Mesenchymal stem cell (in vitro differentiated cells and primary cell): ENCODE data around the gene MPRIP.

Experiments
- DNase-seq: peaks from one replicate; pipeline ENCODE4 v3.0.0-alpha.2; 2013
- H2AFZ ChIP-seq: one replicate; pipeline ENCODE4 v1.6.1; 2013; ENCODE audit warnings: low read depth, mild to moderate bottlenecking, control low read depth, inconsistent platforms, low read length, moderate library complexity
- H2AK5ac ChIP-seq: 2 replicates; pipeline ENCODE4 v1.6.1; 2013; ENCODE audit warnings: low read length, moderate library complexity, mild to moderate bottlenecking, inconsistent platforms; ENCODE audit not compliant: severe bottlenecking
- H2BK120ac ChIP-seq: one replicate; pipeline ENCODE4 v1.6.1; 2013; ENCODE audit warnings: low read depth, mild to moderate bottlenecking, inconsistent platforms, low read length, moderate library complexity
- H2BK12ac ChIP-seq, 2 experiments: one replicate each; pipeline ENCODE4 v1.6.1; 2013; ENCODE audit warnings: inconsistent platforms in 2 of 2, low read length in 2 of 2, mild to moderate bottlenecking in 2 of 2, moderate library complexity in 2 of 2, control low read depth in 1 of 2
- H2BK15ac ChIP-seq: one replicate; pipeline ENCODE4 v1.6.1; 2013; ENCODE audit warnings: mild to moderate bottlenecking, low read depth, inconsistent platforms; ENCODE audit not compliant: poor library complexity, severe bottlenecking
- H2BK5ac ChIP-seq: 2 replicates; pipeline ENCODE4 v1.6.1; 2013; ENCODE audit warnings: low read depth, mild to moderate bottlenecking, low read length, control low read depth, inconsistent platforms; ENCODE audit not compliant: poor library complexity, severe bottlenecking
- H3K14ac ChIP-seq, 2 experiments: one replicate each; pipeline ENCODE4 v1.6.1; 2013; ENCODE audit warnings: inconsistent platforms in 2 of 2, low read length in 2 of 2, control low read depth in 1 of 2, mild to moderate bottlenecking in 1 of 2, moderate library complexity in 1 of 2
- H3K18ac ChIP-seq, 2 experiments: one replicate each; pipeline ENCODE4 v1.6.1; 2013; ENCODE audit warnings: inconsistent platforms in 2 of 2, low read length in 2 of 2, control low read depth in 1 of 2, low read depth in 1 of 2, mild to moderate bottlenecking in 1 of 2
- H3K23ac ChIP-seq, 2 experiments: one replicate each; pipeline ENCODE4 v1.6.1; 2013; ENCODE audit warnings: inconsistent platforms in 2 of 2, low read length in 2 of 2, mild to moderate bottlenecking in 2 of 2, moderate library complexity in 2 of 2, control low read depth in 1 of 2
- H3K27ac ChIP-seq: 2 replicates; pipeline ENCODE4 v1.5.1; 2013; ENCODE audit warnings: mild to moderate bottlenecking, moderate library complexity, low read length, control low read depth, inconsistent platforms; ENCODE audit not compliant: poor library complexity, severe bottlenecking
- H3K27me3 ChIP-seq, 2 experiments: 2 replicates each; pipeline versions ENCODE4 v1.6.1 to v1.7.0; 2013; ENCODE audit warnings: low read length in 2 of 2, mild to moderate bottlenecking in 2 of 2, moderate library complexity in 2 of 2, control low read depth in 1 of 2, inconsistent platforms in 1 of 2; ENCODE audit not compliant: control insufficient read depth in 1 of 2, insufficient read depth in 1 of 2
- H3K36me3 ChIP-seq, 2 experiments: 2 replicates each; pipeline versions ENCODE4 v1.6.1 to v1.7.0; 2013; ENCODE audit warnings: low read length in 2 of 2, control low read depth in 1 of 2, inconsistent platforms in 1 of 2, low read depth in 1 of 2, mild to moderate bottlenecking in 1 of 2; ENCODE audit not compliant: insufficient read depth in 2 of 2, control insufficient read depth in 1 of 2
- H3K4ac ChIP-seq, 2 experiments: one replicate each; pipeline ENCODE4 v1.6.1; 2013; ENCODE audit warnings: inconsistent platforms in 2 of 2, low read length in 2 of 2, mild to moderate bottlenecking in 2 of 2, moderate library complexity in 2 of 2, control low read depth in 1 of 2, low read depth in 1 of 2
- H3K4me1 ChIP-seq: 2 replicates; pipeline ENCODE4 v1.6.1; 2013; ENCODE audit warnings: low read depth, low read length, control low read depth; ENCODE audit not compliant: control insufficient read depth, insufficient read depth
- H3K4me2 ChIP-seq: 2 replicates; pipeline ENCODE4 v1.6.1; 2013; ENCODE audit warnings: low read length, mild to moderate bottlenecking, inconsistent platforms; ENCODE audit not compliant: poor library complexity, severe bottlenecking
- H3K4me3 ChIP-seq, 2 experiments: 2 replicates each; pipeline versions ENCODE4 v1.5.1 to v1.7.0; 2013; ENCODE audit warnings: low read length in 2 of 2, mild to moderate bottlenecking in 2 of 2, control low read depth in 1 of 2, low read depth in 1 of 2; ENCODE audit not compliant: insufficient read depth in 1 of 2
- H3K79me1 ChIP-seq: replicated peaks from 2 replicates; pipeline ENCODE4 v1.6.1; 2013; ENCODE audit warnings: mild to moderate bottlenecking, control low read depth, low read length, inconsistent platforms; ENCODE audit not compliant: poor library complexity, severe bottlenecking
- H3K9ac ChIP-seq: 2 replicates; pipeline ENCODE4 v1.7.0; 2013; ENCODE audit warnings: mild to moderate bottlenecking, low read length, moderate library complexity
- H3K9me3 ChIP-seq: 2 replicates; pipeline ENCODE4 v1.7.0; 2013; ENCODE audit warnings: mild to moderate bottlenecking, low read length; ENCODE audit not compliant: control insufficient read depth
- H4K8ac ChIP-seq: one replicate; pipeline ENCODE4 v1.6.1; 2013; ENCODE audit warnings: inconsistent platforms, mild to moderate bottlenecking, low read length, moderate library complexity
- H4K91ac ChIP-seq: one replicate; pipeline ENCODE4 v1.6.1; 2013; ENCODE audit warnings: mild to moderate bottlenecking, low read length, inconsistent platforms
- WGBS: methylation state at CpG from one replicate; pipeline ENCODE4 v1.1.7; 2013; ENCODE audit warnings: mixed read lengths; 5-methylcytosine and 5-hydroxymethylcytosine counted together

The MPRIP gene

DNA sequence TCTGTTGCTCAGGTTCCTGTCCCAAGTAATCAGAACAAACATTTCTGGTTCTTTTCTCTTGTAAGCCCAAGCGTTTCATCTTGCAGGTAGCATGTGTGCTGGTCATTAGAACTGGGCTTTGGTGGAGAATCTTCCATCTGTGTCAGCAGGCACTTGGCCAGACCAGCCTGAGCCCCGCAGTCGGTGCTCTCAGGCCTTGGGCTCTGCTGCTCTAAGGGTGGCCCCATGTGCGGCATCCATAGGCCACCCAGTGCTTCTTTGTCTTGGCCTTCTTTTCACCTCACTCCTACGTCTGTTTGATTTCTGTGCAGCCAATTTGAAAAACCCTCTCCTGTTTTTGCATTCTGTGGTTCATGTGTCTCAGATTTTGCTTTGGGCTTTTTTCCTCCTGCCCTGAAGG, 112.3 kb downstream of the MPRIP start:
- no peak overlapping the region for H2AFZ ChIP-seq
- WGBS: 93% methylated on average over 5 of the region's 5 CpGs
- no peak for DNase-seq
- no peak overlapping the region for H2BK12ac ChIP-seq
- no peak overlapping the region for H2BK5ac ChIP-seq
- H3K9ac ChIP-seq: no peak overlapping the region
- no peak overlapping the region for H4K91ac ChIP-seq
- H3K27ac ChIP-seq: no peak overlapping the region
- peaks cover 22% of the 10 kb centered on the region for H3K79me1 ChIP-seq
- peaks cover 62 to 76% of the 10 kb centered on the region in 2 experiments for H3K36me3 ChIP-seq
- H2BK15ac ChIP-seq: no peak overlapping the region
- no peak overlapping the region for H3K4me3 ChIP-seq
- no peak overlapping the region for H3K14ac ChIP-seq
- H3K4me1 ChIP-seq: peaks cover 48% of the 10 kb centered on the region
- H2AK5ac ChIP-seq: no peak overlapping the region
- H3K18ac ChIP-seq: no peak overlapping the region
- H3K23ac ChIP-seq: no peak overlapping the region
- no peak overlapping the region for H4K8ac ChIP-seq
- H3K4me2 ChIP-seq: no peak overlapping the region
- no peaks in the 10 kb centered on the region for H3K27me3 ChIP-seq
- H3K9me3 ChIP-seq: no peaks in the 10 kb centered on the region
- H3K4ac ChIP-seq: no peak overlapping the region
- no peak overlapping the region for H2BK120ac ChIP-seq

DNA sequence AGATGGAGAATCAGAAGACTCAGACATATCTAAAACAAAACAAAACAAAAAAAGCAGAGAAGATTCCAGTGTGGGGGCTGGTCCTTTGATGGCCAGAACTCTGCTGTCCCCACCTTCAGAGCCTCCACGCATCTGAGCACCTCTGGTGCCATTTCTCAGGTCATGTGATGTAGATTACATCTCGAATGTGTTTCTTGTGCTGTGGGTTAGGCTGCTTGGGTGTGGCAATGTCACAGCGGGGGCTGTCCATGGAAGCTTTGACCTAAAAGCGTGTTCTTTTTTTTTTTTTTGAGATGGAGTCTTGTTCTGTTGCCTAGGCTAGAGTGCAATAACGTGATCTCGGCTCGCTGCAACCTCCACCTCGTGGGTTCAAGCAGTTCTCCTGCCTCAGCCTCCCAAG, 112.7 kb downstream of the MPRIP start:
- Histone ChIP-seq H3K23ac (no peak overlapping the region), H2AFZ (no peak overlapping the region), H2BK120ac (no peak overlapping the region), H2BK15ac (no peak overlapping the region), H3K79me1 (peaks cover 20% of the 10 kb centered on the region), H4K91ac (no peak overlapping the region), H3K4me1 (peaks cover 48% of the 10 kb centered on the region), H3K18ac (no peak overlapping the region), H2BK12ac (no peak overlapping the region), H3K14ac (no peak overlapping the region), H3K27ac (no peak overlapping the region), H3K9me3 (no peaks in the 10 kb centered on the region), H3K4me3 (no peak overlapping the region), H3K4ac (no peak overlapping the region), H2BK5ac (no peak overlapping the region), H2AK5ac (no peak overlapping the region), H4K8ac (no peak overlapping the region), H3K9ac (no peak overlapping the region), H3K27me3 (no peaks in the 10 kb centered on the region), H3K4me2 (no peak overlapping the region), H3K36me3 (peaks cover 62 to 74% of the 10 kb centered on the region in 2 experiments)
- DNase-seq: no peak
- WGBS: 89% methylated on average over 8 of the region's 8 CpGs

- H3K14ac ChIP-seq: no peak overlapping the region
- no peak overlapping the region for H2BK120ac ChIP-seq
- H3K4me1 ChIP-seq: peaks cover 46% of the 10 kb centered on the region
- no peak overlapping the region for H4K91ac ChIP-seq
- no peak for DNase-seq
- no peaks in the 10 kb centered on the region for H3K27me3 ChIP-seq
- H3K4me3 ChIP-seq: no peak overlapping the region
- H3K9ac ChIP-seq: peak overlapping the region; percentile 11
- H3K79me1 ChIP-seq: peaks cover 24% of the 10 kb centered on the region
- H4K8ac ChIP-seq: no peak overlapping the region
- H2AK5ac ChIP-seq: no peak overlapping the region
- no peak overlapping the region for H3K4ac ChIP-seq
- H3K18ac ChIP-seq: no peak overlapping the region
- H2BK12ac ChIP-seq: no peak overlapping the region
- H2BK5ac ChIP-seq: no peak overlapping the region
- H3K9me3 ChIP-seq: no peaks in the 10 kb centered on the region
- WGBS: 89% methylated on average over 3 of the region's 3 CpGs
- H3K23ac ChIP-seq: no peak overlapping the region
- H3K27ac ChIP-seq: peak overlapping the region; percentile 31
- H2AFZ ChIP-seq: no peak overlapping the region
- peaks cover 63 to 77% of the 10 kb centered on the region in 2 experiments for H3K36me3 ChIP-seq
- no peak overlapping the region for H2BK15ac ChIP-seq
- no peak overlapping the region for H3K4me2 ChIP-seq
Measured at GRCh38 chr17:17155568-17155967, 113.3 kb downstream of the MPRIP start.

GRCh38 chr17:17156107-17156506, 113.8 kb downstream of the MPRIP start:
- Histone ChIP-seq H3K4me3 (no peak overlapping the region), H3K9ac (peak overlapping the region; percentile 72), H3K27me3 (no peaks in the 10 kb centered on the region), H3K18ac (no peak overlapping the region), H2BK5ac (no peak overlapping the region), H3K4ac (no peak overlapping the region), H3K27ac (peak overlapping the region; percentile 62), H2AK5ac (no peak overlapping the region), H2BK120ac (no peak overlapping the region), H2BK12ac (no peak overlapping the region), H3K79me1 (peaks cover 29% of the 10 kb centered on the region), H3K14ac (no peak overlapping the region), H2AFZ (no peak overlapping the region), H4K8ac (no peak overlapping the region), H4K91ac (no peak overlapping the region), H3K36me3 (peaks cover 69 to 83% of the 10 kb centered on the region in 2 experiments), H3K9me3 (no peaks in the 10 kb centered on the region), H3K4me1 (peaks cover 44% of the 10 kb centered on the region), H2BK15ac (no peak overlapping the region), H3K4me2 (no peak overlapping the region), H3K23ac (no peak overlapping the region)
- WGBS: 90% methylated on average over 4 of the region's 4 CpGs
- no peak for DNase-seq
